ENCODE measurements around the gene DLX1.

DNA sequence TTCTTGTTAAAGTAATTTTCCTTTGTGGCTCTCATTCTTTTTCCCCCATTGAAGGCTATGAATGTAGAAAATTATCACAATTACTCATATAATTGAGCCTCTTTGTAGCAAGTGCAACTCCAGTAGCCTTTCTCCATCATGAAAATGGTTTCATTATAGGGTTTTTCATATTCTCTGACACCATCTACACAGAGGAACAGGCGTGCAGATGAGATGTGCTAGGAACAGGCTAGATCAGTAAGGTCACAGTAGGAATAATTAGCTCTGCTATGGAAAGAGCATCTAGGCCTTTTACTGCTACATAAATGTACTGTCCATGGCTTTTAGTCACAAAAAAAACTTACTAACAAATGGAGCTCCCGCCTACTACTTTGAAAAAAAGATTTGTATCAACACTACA is 12.6 kb upstream of the DLX1 start:
- TF ChIP-seq CTCF (IDR thresholded peaks at IDR 0.05) (no peak), POLR2A (IDR thresholded peaks at IDR 0.05) (no peak)
